Epidermal melanocyte (primary cell): ENCODE measurements around the gene DDX42.

Experiments used
- DNase-seq: peaks from one replicate; pipeline ENCODE4 v3.0.0; 2011; ENCODE audit warnings: low spot score; ENCODE audit not compliant: insufficient read length

The DDX42 gene

DNA sequence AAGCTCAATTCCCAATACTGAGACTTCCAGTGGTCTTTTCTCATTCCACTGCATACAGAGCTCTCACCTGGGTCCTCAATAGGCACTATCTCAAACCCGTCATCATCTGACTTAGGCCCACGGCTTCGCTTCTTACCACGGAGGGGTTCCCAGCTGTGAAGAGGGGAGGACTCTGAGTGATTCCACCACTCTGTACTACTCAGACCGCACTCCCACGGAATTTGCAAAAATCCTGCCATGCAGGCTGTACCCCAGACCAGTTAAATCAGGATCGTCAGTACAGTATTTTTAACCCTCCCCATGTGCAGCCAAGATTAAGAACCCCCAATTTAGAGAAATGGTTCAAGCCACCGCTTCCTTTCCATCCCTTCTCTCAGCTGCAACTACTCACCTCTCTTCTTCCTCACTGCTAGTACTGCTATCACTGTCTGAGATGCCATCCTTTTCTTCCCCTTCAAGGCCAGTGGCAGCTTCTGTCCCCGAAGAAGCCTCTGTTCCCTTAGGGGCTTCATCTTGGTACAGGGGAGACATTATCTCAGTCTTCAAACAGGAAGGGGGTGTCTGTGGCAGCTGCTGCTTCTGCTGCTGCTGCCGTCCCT, 47.1 kb downstream of the DDX42 start:
- DNase-seq: no peak

DNA sequence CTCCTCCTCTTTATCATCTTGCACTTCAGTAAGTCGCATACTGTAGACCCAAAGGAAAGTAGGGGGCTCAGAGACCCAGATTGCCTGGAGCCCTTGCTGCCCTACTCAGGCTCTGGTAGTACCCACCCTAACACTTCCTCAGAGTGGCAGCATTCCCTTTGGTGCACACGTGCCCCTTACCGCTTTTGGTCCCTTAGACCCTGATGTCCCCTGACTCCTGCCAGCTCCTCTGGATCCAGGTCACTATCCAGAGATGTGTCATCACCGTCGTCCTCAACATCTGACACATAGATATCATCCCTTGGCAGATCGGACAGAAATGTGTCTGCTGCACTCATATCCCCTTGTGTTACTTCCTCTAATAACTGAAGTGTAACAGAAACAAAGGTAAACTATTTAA, 47.8 kb downstream of the DDX42 start:
- DNase-seq: no peak

DNA sequence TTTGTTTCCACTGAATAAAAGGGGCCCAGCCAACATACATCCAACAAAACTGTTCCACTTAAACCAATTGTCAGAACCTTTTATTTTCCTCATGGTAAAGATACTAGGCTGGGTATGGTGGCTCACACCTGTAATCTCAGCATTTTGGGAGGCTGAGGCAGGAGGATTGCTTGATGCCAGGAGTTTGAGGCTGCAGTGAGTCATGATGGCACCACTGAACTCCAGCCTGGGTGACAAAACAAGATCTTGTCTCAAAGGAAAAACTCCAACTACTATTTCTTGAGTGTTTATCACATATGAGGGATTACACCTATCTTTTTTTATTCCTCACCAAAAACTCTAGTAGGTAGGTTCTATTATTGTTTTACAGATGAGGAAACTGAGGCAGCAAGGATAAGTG, 48.6 kb downstream of the DDX42 start:
- DNase-seq: no peak

DNA sequence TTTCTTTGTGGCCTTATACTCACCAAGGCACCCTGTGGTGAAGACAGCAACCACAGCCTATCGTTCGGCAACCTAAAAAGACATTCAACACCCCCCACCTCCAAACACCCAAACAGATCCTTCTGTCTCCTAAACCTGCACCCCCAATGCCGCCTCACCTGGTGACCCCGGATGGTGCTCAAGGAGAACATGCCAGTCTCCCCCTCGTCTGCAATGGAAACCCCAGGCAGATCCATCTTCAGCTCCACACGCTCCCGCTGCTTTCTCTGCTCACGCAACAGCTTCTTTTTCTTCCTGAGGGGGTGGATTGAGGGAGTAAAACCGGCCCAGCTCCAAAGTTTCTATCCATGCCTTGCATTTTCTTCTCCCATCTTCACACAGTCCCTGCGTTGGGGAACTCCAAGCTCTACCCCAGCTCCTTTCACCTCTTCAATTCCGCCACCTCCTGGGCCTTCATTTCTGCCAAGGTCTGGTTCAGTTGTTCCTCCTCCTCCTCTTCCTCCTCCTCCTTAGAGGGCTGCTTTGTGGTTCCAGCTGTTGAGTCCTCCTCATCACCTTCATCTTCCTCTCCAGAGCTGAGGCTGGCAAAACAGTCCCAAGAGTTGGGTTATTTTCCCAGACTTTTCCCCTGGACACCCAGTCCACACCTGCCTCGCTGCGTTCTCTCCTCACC, 49.8 kb downstream of the DDX42 start:
- no peak for DNase-seq

DNA sequence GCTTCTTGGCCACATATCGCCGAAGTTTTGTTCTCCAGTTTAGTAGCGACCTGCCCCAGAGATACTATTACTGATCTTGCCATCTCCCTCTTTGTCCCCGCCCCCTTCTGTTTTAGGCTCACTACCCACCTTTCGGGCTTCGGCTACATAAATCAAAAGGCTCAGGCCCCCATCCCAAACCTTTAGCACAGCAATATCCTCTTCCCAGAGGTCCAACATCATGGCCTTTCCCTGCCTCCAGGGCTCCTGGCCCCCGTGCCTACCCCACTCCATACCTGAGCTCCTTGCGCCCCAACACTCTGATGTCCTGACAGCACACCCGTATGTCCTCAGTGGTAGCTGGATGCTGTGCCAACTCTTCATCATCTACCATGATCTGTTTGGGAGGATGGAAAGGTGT, 50.4 kb downstream of the DDX42 start:
- DNase-seq: no peak

DNA sequence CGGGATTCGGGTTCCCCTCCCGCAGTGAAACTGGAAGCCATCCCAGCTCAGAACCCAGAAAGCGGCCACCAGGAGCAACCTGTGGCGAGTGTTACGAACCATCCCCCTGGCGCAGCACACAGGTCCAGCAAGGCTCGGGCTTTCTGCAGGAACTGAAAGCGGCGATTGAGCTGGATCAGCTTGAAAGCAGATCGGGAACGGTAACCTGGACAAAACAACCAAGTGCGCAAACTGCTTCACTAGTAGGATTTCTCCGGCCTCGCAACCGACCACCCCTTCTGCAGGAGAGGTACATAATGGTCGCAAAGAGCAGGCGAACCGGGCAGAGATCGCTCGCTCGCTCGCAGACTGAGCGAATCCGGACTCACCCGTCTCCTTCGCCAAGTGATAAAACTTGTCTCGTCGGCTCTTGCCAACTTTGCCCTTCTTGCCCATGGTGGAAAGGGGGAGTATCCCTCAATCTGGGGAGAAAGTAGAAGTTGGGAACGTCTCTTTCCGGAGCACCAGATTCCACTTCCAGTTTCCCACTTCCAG, 52.6 kb downstream of the DDX42 start:
- no peak for DNase-seq

DNA sequence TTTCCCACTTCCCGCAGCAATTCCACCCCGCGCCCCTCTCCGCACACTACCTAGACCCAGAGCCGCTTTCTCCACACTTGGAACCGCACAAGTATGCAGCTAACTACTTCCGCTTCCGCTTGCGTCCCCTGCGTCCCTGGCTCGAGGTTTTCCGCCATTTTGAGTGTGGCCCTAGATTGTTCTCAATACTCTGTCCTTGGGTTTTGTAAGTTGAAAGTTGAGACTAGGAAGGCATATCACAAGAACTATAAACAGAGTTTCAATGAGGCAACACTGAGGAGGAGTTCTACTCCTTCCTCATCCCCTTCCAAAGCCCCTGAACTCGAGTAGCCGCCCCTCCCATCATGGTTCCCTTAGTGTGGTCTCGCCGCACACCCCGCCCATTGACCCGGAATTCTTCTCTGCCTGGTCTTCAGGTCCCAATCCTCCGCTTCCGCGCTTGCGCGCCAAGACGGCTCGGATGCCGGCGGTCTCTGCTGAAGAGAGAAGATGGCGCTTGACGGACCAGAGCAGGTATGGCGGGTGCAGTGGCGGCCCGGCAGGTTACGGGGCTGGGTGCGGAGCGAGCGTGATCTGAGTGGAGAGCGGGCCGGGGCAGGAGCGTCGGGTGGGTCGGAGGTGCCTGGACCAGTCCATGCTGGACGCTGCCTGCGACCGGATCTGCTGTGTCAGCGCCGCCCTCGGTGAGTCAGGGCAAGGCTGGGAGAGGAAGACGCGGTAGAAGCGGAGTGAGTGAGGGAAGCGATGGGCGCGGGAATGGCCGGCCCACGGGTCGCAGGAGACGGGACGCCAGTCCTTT, 53.2 kb downstream of the DDX42 start, which contains the start of the genes FTSJ3 and PSMC5:
Gene FTSJ3 (minus strand): TSS at position 662 of the 799 bp plus-strand sequence. CDS start 761 bp downstream, outside the sequence.
Gene PSMC5 (plus strand): TSS at position 430 of the 799 bp plus-strand sequence. CDS start 60 bp downstream, at position 490.
- DNase-seq: peak; percentile 90

DNA sequence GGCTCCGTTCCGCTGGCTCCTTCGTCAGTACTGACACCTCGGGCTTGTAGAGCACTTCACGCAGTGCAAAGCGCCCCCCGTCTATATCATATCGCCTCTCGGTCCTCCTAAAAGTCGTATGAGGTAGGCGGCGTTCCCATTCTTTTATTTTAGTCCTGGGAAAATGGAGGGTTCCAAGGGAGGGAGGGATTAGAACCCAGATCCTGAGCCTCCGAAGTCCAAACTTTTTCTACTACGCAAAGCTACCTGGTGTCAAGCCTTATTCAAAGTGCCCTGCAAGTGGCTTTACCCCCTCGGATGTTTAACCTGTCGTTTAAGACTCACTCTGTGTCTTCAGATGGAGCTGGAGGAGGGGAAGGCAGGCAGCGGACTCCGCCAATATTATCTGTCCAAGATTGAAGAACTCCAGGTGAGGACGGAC, 53.8 kb downstream of the DDX42 start:
- no peak for DNase-seq

DNA sequence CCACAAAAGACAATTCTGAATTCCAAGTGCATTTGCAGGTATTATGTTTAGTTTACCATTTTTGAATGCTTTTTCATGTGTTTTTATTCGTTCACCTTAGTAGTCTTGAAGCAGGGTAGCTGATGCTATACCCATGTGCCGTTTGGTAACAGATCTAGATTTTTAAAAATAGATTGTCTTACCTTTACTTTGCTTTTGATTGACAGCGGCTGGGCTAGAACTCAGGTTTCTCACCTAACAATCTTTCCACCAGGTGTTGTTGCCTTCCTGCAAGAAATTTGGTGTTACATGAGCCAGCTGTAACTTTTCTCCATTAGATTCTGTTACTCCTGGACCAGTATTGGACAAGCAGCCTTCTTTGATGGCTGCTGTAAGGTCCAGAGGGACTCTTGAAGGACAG, 55.0 kb downstream of the DDX42 start:
- no peak for DNase-seq

DNA sequence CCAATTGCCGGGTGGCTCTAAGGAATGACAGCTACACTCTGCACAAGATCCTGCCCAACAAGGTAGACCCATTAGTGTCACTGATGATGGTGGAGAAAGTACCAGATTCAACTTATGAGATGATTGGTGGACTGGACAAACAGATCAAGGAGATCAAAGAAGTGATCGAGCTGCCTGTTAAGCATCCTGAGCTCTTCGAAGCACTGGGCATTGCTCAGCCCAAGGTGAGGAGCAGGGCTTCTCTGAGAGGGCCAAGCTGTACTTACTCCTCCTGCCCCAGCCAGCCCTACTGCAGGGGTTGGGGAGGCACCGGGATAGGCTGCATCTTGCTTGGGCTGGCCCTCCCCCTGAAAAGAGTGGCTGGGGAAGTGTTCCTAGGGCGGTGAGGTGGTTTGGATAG, 56.3 kb downstream of the DDX42 start:
- DNase-seq: no peak

DNA sequence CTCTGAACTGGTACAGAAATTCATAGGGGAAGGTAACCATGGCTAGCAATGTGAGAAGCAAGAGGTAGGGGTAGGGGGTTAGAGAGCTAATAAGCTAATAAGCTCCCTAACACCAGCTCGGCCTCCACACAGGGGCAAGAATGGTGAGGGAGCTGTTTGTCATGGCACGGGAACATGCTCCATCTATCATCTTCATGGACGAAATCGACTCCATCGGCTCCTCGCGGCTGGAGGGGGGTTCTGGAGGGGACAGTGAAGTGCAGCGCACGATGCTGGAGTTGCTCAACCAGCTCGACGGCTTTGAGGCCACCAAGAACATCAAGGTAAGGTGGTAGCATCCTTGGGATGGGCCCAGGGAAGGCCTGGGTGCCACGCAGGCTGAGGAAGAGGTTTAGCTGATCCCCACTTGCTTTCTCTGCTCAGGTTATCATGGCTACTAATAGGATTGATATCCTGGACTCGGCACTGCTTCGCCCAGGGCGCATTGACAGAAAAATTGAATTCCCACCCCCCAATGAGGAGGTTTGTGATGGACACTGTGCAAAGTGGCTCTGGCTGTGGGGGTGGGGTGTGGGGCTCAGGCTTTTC, 57.0 kb downstream of the DDX42 start:
- DNase-seq: no peak

DNA sequence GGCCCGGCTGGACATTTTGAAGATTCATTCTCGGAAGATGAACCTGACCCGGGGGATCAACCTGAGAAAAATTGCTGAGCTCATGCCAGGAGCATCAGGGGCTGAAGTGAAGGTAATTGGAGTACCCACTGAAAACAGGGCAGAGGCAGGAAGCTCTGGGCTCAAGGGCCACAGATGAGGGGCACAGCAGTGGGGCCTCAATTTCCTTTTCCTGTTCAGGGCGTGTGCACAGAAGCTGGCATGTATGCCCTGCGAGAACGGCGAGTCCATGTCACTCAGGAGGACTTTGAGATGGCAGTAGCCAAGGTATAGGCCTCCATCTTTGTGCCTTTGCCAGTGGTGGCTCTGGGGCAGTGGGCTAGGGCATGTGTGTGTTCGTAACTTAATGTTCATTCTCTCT, 57.5 kb downstream of the DDX42 start:
- DNase-seq: no peak

DNA sequence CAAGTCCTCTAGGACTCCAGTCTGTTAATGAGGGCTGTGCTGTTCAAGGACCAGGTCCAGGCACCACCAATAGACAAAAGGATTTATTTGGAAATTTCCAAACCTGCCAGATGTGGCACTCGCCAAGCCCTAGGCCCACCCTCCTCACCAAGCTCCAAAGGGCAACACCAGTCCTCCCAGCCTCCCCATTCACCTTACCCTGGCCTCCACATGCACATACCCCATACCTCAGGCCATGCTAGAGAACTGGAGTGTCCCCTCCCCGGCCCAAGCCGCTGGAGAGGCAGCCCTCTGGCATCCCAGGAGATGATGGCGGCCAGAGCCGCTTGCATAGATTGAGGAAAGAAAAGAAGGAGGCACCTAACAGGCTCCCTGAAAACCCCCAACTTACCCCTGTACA, 58.0 kb downstream of the DDX42 start:
- DNase-seq: no peak

DNA sequence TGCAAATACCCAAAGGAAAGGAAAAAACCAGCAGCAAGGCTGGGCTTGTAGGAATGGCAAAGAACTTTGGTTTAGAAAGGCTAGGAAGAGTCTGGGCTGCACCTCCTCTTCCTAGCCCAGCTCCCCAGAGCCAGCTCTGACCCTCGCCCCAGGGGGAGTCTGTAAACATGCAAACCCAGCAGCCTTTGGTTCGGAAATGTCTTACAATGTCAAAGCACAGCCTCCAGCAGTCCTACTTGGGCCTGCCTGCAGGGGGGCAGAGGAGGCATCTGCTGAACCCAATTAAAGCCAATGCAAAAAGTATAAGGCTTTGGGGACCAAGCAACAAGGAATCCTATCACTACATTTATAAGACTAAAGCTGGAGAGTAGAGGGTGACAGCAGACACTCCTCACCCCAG, 58.5 kb downstream of the DDX42 start:
- no peak for DNase-seq

DNA sequence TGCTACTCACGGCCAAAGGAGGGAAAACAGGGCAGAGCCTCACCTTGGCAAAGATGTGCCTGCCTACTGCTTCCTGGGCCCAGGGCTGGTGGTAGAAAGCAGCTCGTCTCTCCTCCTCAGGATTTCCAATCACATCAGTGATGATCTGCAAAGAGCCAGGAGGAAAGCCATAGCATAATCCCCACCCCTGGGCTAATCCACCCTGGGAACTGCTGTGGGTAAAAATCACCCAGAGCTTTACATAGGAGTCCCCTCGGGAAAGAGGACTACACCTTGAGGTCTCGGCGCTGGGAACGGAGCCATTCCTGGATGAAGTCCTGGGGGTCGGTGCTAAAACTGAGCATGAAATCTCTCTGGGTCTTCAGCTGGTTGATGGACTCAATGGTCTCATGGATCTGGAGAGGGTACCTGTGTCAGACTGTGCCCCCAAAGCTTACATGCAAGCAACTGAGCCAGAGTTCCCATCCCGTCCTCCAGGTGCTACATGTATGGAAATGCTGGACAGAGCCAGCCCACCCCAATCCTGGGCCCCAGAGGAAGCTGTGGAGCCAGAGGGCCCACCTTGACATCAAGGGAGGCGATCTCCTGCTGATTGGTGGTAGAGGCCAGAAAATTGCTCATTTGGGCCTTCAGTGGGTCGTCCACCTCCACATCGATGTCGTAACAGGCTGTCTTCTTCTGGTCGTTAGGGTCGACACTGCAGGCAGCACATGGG, 59.2 kb downstream of the DDX42 start:
- DNase-seq: no peak

DNA sequence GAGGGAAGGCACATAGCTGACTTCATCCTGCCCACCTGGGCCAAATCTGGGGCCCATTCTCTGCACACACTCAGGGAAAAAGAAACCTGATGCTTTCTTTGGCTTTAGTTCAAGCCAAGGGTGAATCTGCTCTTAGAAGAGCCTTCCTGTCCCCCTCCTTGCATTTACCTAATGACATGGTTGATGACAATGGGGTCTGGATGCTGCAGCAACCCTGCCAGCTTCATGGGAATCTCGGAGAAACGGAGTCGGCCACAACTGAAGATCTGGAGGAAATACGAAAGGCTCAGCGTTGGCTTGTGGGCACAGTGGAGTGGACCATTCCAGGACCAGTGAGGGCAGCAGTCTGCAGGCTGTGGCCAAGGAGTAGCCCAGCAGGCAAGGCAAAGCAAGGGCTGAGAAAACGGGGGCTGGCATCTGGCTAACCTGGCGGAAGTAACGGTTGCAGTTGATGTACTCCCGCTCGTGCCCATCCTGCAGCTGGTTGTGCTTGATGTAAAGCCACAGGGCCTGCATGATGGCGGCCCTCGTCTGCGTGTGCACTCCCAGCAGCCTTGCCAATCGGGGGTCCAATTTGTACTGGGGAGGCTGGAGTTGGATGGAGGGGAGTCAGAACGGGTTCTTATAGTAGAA, 59.9 kb downstream of the DDX42 start:
- no peak for DNase-seq

DNA sequence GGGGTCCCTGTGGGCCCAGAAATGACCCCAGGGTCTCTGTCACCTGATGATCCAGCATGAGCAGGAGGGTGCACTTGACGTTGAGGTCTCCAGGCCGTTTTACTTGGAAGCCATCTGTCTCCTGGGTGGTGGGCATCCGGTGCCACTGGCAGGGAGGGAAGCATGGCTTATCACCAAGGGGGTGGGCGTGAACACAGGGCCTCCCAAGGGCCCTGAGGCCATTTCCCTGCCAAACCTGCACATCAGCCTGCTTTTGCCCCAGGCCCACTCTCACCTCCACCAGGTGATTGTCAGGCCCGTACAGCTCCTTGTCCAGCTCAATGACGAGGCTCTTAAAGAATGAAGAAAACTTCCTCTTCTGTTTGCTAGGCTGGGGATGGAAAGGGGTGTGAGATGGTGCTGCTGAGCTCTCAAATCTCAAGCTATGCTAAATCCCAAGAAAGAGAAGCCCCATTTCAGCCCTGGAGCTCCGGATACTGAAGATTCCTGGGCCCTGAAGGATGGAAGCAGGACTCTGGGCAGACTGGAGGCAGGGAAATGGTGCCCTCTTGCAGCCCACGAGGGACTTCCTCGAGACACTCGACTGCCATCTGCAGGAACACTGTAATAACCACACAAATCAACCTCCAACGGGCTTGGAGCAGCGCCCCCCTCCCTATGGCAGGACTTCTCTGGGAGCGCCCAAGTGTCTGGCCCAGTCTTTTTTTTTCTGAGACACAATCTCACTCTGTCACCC, 60.6 kb downstream of the DDX42 start:
- DNase-seq: peak; percentile 38

DNA sequence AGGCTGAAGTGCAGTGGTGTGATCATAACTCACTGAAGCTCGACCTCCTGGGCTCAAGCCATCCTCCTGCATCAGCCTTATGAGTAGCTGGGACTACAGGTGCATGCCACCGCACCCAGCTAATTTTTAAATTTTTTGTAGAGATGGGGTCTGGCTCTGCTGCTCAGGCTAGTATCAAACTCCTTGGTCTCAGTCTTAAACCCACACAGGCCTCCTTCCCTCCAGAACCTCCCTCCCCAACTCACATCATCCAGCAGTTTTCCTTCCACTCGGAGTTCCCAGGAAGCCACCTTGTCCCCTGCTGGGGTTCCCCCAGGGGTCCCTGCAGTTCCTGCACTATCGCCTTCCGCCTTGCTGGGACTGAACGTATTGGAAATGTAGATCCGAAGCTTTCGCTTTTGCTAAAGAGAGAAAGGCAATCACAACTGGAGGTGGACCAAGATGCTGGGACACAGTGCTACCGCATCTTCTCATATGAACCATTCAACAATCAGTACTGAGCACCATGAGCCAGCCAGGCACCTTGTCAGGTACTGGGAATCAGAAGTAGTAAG, 61.3 kb downstream of the DDX42 start:
- DNase-seq: no peak

DNA sequence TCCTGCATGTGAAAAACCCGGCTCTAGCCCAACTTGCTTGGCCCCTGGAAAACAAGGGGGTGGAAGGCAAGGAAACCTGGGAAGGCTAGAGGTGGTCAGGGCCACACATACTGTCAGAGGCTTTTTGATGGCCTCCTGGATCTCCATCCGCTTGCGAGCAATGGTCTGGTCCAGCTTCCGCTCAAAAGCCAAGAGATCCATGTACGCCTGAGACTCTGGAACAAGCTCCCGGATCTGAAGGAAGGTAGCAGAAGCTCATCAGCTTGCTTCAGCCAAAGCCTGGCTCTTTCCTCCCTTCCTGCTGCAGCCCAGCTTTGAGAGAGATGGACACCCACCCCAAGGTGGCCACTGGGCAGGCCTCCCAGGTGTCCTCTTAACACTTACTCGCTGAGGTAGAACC, 62.8 kb downstream of the DDX42 start:
- DNase-seq: no peak

DNA sequence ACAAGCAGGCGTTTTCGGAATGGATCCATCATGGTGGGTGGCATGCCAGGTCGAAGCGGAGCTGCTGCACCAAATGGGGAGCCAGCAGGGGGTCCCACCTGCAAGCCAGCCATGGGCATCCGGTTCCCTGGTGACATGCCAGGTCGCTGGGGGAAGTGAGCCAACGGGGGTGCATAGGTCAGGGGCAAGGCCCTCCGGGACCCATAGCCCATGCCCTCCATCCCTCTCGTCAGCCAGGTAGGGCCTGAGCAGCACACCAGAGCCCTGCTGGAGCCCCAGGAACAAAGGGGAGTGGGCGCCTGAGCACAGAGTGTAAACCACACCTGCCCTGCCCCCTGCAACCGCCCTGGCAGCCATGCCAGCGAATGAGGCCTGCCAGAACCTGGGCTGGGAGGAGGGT, 63.5 kb downstream of the DDX42 start:
- DNase-seq: no peak
